GM12878 (cell line): ENCODE data around the gene SCNN1B. TPM values are rescaled to one million over a fixed set of nuclear protein-coding genes. Genes with fewer than 3 reads are reported as not detected.

ENCODE experiments used
- ATAC-seq: fragments of 200-7000 bp; cut with Tn5 transposase; 3 replicates; pipeline ENCODE4 v1.9.1; 2020; ENCODE audit warnings: mild to moderate bottlenecking, moderate library complexity
- BruUV-seq: library from RNA; stranded (reverse); fragments of 400-500 nt; replicated peaks from 2 replicates; lab custom pipeline; 2021; lab: Mats Ljungman, UMichigan
- CTCF ChIA-PET: fragments of 300-600 bp; sonication (Branson Sonifier 250); formaldehyde crosslinking; extraction: SDS; loops from one replicate; lab custom pipeline; 2021; ENCODE audit warnings: inconsistent platforms; lab: Yijun Ruan, JAX
- POLR2A ChIA-PET: fragments of 350-600 bp; formaldehyde crosslinking; extraction: SDS; loops from one replicate; lab custom pipeline; 2021; ENCODE audit warnings: inconsistent platforms; lab: Charles Lee
- RAD21 ChIA-PET: fragments of 300-600 bp; sonication (Branson Sonifier 250); formaldehyde crosslinking; loops from one replicate; lab custom pipeline; 2023; ENCODE audit warnings: antibody characterized with exemption; ENCODE audit not compliant: unreplicated experiment; lab: Charles Lee
- SMC1A ChIA-PET: fragments of 300-600 bp; sonication (Branson Sonifier 250); formaldehyde crosslinking; loops from one replicate; lab custom pipeline; 2023; ENCODE audit not compliant: unreplicated experiment, uncharacterized antibody; lab: Charles Lee
- DNase-seq: peaks from one replicate; pipeline ENCODE4 v3.0.0-alpha.2; 2011; ENCODE audit warnings: low read depth, low spot score
- FAIRE-seq: peaks from 3 replicates; lab custom pipeline; 2011; peaks lifted over from hg19 to GRCh38; lab: Jason Lieb, UNC
- H2AFZ ChIP-seq: 2 replicates; pipeline ENCODE4 v1.6.0; 2011; ENCODE audit warnings: low read depth, low read length, control low read depth; ENCODE audit not compliant: control insufficient read depth
- H3K27ac ChIP-seq: 2 replicates; pipeline ENCODE4 v1.5.1; 2011; ENCODE audit warnings: control low read depth; ENCODE audit not compliant: control insufficient read depth, insufficient read depth
- H3K27me3 ChIP-seq, 2 experiments: replicated peaks in 1 of 2; 2 replicates each; pipeline versions ENCODE4 v1.6.0 to v1.6.1; 2011; ENCODE audit warnings: low read length in 1 of 2; ENCODE audit not compliant: control insufficient read depth in 2 of 2, insufficient read depth in 2 of 2
- H3K36me3 ChIP-seq, 2 experiments: 2 replicates each; pipeline ENCODE4 v1.5.1; 2011; ENCODE audit warnings: low read length in 1 of 2; ENCODE audit not compliant: control insufficient read depth in 2 of 2, insufficient read depth in 2 of 2
- H3K4me1 ChIP-seq: 2 replicates; pipeline ENCODE4 v1.6.1; 2011; ENCODE audit warnings: mild to moderate bottlenecking, low read length, moderate library complexity, mixed read lengths; ENCODE audit not compliant: control insufficient read depth, insufficient read depth
- H3K4me2 ChIP-seq: 2 replicates; pipeline ENCODE4 v1.6.0; 2011; ENCODE audit warnings: control low read depth; ENCODE audit not compliant: control insufficient read depth, insufficient read depth
- H3K4me3 ChIP-seq: fragments of 200-600 bp; sonication (generic); 2 replicates; pipeline ENCODE4 v1.5.1; 2016
- H3K79me2 ChIP-seq: 2 replicates; pipeline ENCODE4 v1.6.0; 2011; ENCODE audit warnings: low read length; ENCODE audit not compliant: control insufficient read depth, insufficient read depth
- H3K9ac ChIP-seq: 2 replicates; pipeline ENCODE4 v1.8.0; 2011; ENCODE audit warnings: low read length, control low read depth, mixed read lengths; ENCODE audit not compliant: control insufficient read depth, insufficient read depth
- H3K9me3 ChIP-seq: replicated peaks from 3 replicates; pipeline ENCODE4 v1.5.1; 2011; ENCODE audit warnings: mild to moderate bottlenecking, low read length; ENCODE audit not compliant: control insufficient read depth, insufficient read depth
- H4K20me1 ChIP-seq: 2 replicates; pipeline ENCODE4 v1.6.0; 2011; ENCODE audit not compliant: control insufficient read depth, insufficient read depth
- CBFB ChIP-seq: IDR thresholded peaks from 2 replicates; pipeline ENCODE4 v1.6.1; 2016; ENCODE audit warnings: antibody characterized with exemption, low read depth
- CBX3 ChIP-seq: fragments of 200-600 bp; sonication (generic); IDR thresholded peaks from 2 replicates; pipeline ENCODE4 v1.6.1; 2016; ENCODE audit warnings: low read depth, borderline replicate concordance
- CHD2 ChIP-seq: IDR thresholded peaks from 2 replicates; pipeline ENCODE4 v1.6.1; 2011; ENCODE audit warnings: low read depth, low read length, improper control_type of control experiment, borderline replicate concordance
- CUX1 ChIP-seq: IDR thresholded peaks from 2 replicates; pipeline ENCODE4 v1.6.1; 2012; ENCODE audit warnings: improper control_type of control experiment, low read depth, low read length; ENCODE audit not compliant: insufficient replicate concordance
- KAT2A ChIP-seq: conservative IDR thresholded peaks from 2 replicates; pipeline ENCODE4 v1.6.1; 2011; ENCODE audit warnings: low read depth, low read length; ENCODE audit not compliant: control insufficient read depth
- POLR2A ChIP-seq: IDR thresholded peaks from 2 replicates; pipeline ENCODE4 v1.6.1; 2011; ENCODE audit warnings: low read depth, mild to moderate bottlenecking, low read length
- RAD21 ChIP-seq: IDR thresholded peaks from 2 replicates; pipeline ENCODE4 v1.6.1; 2011; ENCODE audit warnings: mild to moderate bottlenecking, low read depth, low read length, moderate library complexity; ENCODE audit not compliant: insufficient read depth
- SP1 ChIP-seq: IDR thresholded peaks from one replicate; pipeline ENCODE4 v1.6.1; 2011; ENCODE audit warnings: low read depth, low read length
- ZNF207 ChIP-seq: fragments of 450-650 bp; IDR thresholded peaks from 2 replicates; pipeline ENCODE4 v1.6.1; 2014; ENCODE audit warnings: antibody characterized with exemption, mild to moderate bottlenecking, borderline replicate concordance
- WGBS: methylation state at CpG from one replicate; pipeline ENCODE4 v1.1.6; 2016; ENCODE audit warnings: low lambda C conversion rate; ENCODE audit not compliant: insufficient replicate concordance, insufficient coverage; ENCODE audit errors: missing lambda C conversion rate; 5-methylcytosine and 5-hydroxymethylcytosine counted together
- in situ Hi-C: fragments of 300-500 bp; cut with MboI; formaldehyde crosslinking; loops from 9 replicates; pipeline ENCODE4 v1.14.3; 2018; ENCODE audit warnings: mixed read lengths
- intact Hi-C: fragments of 100-400 bp; cut with micrococcal nuclease; formaldehyde crosslinking; loops from one replicate; pipeline ENCODE4 v1.14.2; 2022; ENCODE audit not compliant: unreplicated experiment
- polyA plus RNA-seq, 11 experiments: library from polyadenylated mRNA; depleted of rRNA in 4 of 11; unstranded in 6 of 11; stranded (reverse) in 5 of 11; fragments of >200 nt; fragmentation: Nextera tagmentation in 4 of 11; fragmentation: Illumina TruSeq in 1 of 11; extraction: Ambion mirVana in 4 of 11; extraction: Trizol in 1 of 11; gene quantifications; 1 replicate in 1 of 11; 2 replicates in 10 of 11; pipeline versions ENCODE4 v1.2.1 to v1.2.3, GENCODE V29; 2011 to 2016; ENCODE audit warnings: inconsistent platforms in 2 of 11, missing spikeins in 2 of 11, low read depth in 1 of 11
- total RNA-seq, 4 experiments: library from RNA; depleted of rRNA in 3 of 4; stranded (reverse); fragments of >200 nt in 3 of 4; fragmentation: Illumina TruSeq in 1 of 4; extraction: Trizol in 1 of 4; gene quantifications; 2 replicates each; pipeline versions ENCODE4 v1.2.1 to v1.2.3, GENCODE V29; 2013 to 2021
- TF ChIP-seq, protein P1 (sequence below): fragments of 450-650 bp; IDR thresholded peaks from 2 replicates; pipeline ENCODE4 v1.6.1; 2017; ENCODE audit warnings: mild to moderate bottlenecking, moderate library complexity
- TF ChIP-seq, protein P2 (sequence below): fragments of 450-650 bp; IDR thresholded peaks from 2 replicates; pipeline ENCODE4 v1.6.1; 2016; ENCODE audit warnings: mild to moderate bottlenecking
- TF ChIP-seq, protein P3 (sequence below): IDR thresholded peaks from 2 replicates; pipeline ENCODE4 v1.6.1; 2012; ENCODE audit warnings: low read depth, low read length, improper control_type of control experiment

Gene SCNN1B
- total and polyA plus RNA-seq, 10 of the 15 experiments (the other 5 are each of a cell fraction or from before 2014, with no cell fraction given) = 0.28 to 1.5 (median 0.64) TPM

- H4K20me1 ChIP-seq = no peaks in the 10 kb centered on the region
- CTCF ChIA-PET = no interaction called here
- BruUV-seq = no TSS peak
- no peak overlapping the region for H3K4me2 ChIP-seq
- ATAC-seq (no peak), DNase-seq (no peak), FAIRE-seq (no peak)
- H3K9ac ChIP-seq = no peak overlapping the region
- in situ Hi-C loops = no loop called here
- H3K27ac ChIP-seq = no peak overlapping the region
- no peaks in the 10 kb centered on the region for H3K9me3 ChIP-seq
- H3K27me3 ChIP-seq = no peaks in the 10 kb centered on the region
- H2AFZ ChIP-seq = no peak overlapping the region
- H3K4me1 ChIP-seq = peaks cover 19% of the 10 kb centered on the region
- H3K36me3 ChIP-seq = no peaks in the 10 kb centered on the region
- SMC1A ChIA-PET = interaction anchor here (9.4 kb wide), 1 partner anchor 9 kb away, joined by 118 read pairs; no protein-coding TSS in a partner anchor
- WGBS = 97% methylated on average over 4 of the region's 4 CpGs
- intact Hi-C loops = no loop called here
- POLR2A ChIA-PET = no interaction called here
- no peaks in the 10 kb centered on the region for H3K79me2 ChIP-seq
- RAD21 ChIA-PET = interaction anchor here (1.2 kb wide), 1 partner anchor 25 kb away, joined by 4 read pairs; the partner anchor contains the start of gene SCNN1B
- no peak overlapping the region for H3K4me3 ChIP-seq
- TF ChIP-seq POLR2A = no peak
- no peak for TF ChIP-seq ZNF207
- TF ChIP-seq CBFB = no peak
- TF ChIP-seq, protein P1, sequence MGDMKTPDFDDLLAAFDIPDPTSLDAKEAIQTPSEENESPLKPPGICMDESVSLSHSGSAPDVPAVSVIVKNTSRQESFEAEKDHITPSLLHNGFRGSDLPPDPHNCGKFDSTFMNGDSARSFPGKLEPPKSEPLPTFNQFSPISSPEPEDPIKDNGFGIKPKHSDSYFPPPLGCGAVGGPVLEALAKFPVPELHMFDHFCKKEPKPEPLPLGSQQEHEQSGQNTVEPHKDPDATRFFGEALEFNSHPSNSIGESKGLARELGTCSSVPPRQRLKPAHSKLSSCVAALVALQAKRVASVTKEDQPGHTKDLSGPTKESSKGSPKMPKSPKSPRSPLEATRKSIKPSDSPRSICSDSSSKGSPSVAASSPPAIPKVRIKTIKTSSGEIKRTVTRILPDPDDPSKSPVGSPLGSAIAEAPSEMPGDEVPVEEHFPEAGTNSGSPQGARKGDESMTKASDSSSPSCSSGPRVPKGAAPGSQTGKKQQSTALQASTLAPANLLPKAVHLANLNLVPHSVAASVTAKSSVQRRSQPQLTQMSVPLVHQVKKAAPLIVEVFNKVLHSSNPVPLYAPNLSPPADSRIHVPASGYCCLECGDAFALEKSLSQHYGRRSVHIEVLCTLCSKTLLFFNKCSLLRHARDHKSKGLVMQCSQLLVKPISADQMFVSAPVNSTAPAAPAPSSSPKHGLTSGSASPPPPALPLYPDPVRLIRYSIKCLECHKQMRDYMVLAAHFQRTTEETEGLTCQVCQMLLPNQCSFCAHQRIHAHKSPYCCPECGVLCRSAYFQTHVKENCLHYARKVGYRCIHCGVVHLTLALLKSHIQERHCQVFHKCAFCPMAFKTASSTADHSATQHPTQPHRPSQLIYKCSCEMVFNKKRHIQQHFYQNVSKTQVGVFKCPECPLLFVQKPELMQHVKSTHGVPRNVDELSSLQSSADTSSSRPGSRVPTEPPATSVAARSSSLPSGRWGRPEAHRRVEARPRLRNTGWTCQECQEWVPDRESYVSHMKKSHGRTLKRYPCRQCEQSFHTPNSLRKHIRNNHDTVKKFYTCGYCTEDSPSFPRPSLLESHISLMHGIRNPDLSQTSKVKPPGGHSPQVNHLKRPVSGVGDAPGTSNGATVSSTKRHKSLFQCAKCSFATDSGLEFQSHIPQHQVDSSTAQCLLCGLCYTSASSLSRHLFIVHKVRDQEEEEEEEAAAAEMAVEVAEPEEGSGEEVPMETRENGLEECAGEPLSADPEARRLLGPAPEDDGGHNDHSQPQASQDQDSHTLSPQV = no peak
- no peak for TF ChIP-seq RAD21
- no peak for TF ChIP-seq SP1
- TF ChIP-seq CHD2 = no peak
- TF ChIP-seq, protein P2, sequence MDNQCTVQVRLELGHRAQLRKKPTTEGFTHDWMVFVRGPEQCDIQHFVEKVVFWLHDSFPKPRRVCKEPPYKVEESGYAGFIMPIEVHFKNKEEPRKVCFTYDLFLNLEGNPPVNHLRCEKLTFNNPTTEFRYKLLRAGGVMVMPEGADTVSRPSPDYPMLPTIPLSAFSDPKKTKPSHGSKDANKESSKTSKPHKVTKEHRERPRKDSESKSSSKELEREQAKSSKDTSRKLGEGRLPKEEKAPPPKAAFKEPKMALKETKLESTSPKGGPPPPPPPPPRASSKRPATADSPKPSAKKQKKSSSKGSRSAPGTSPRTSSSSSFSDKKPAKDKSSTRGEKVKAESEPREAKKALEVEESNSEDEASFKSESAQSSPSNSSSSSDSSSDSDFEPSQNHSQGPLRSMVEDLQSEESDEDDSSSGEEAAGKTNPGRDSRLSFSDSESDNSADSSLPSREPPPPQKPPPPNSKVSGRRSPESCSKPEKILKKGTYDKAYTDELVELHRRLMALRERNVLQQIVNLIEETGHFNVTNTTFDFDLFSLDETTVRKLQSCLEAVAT = no peak
- TF ChIP-seq CUX1 = no peak
- no peak for TF ChIP-seq CBX3
- TF ChIP-seq, protein P3, sequence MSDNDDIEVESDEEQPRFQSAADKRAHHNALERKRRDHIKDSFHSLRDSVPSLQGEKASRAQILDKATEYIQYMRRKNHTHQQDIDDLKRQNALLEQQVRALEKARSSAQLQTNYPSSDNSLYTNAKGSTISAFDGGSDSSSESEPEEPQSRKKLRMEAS = no peak
- TF ChIP-seq KAT2A = no peak
Measured at GRCh38 chr16:23327836-23328235, 25.7 kb downstream of the SCNN1B start.
